ENCODE measurements around the gene GTPBP4. TPM values are rescaled to one million over a fixed set of nuclear protein-coding genes. Genes with fewer than 3 reads are reported as not detected.

The GTPBP4 gene
- total RNA-seq, 1 donor from 2014 or later = 66.5 TPM

GRCh38 chr10:1043532-1043995 lies 55.3 kb downstream of the GTPBP4 start:
- no peak overlapping the region for H3K4me3 ChIP-seq (ENCODE audit: low read depth, low read length)
- TF ChIP-seq CTCF (conservative IDR thresholded peaks at IDR 0.05; ENCODE audit: low read depth, low read length) = no peak
- no peak for DNase-seq (ENCODE audit: low read depth)

GRCh38 chr10:1044146-1044545 lies 55.9 kb downstream of the GTPBP4 start:
- no peak for DNase-seq (ENCODE audit: low read depth)
- H3K4me3 ChIP-seq (ENCODE audit: low read depth, low read length) = no peak overlapping the region
- no peak for TF ChIP-seq CTCF (conservative IDR thresholded peaks at IDR 0.05; ENCODE audit: low read depth, low read length)

- no peak for DNase-seq (ENCODE audit: low read depth)
- TF ChIP-seq CTCF (conservative IDR thresholded peaks at IDR 0.05; ENCODE audit: low read depth, low read length) = no peak
- no peak overlapping the region for H3K4me3 ChIP-seq (ENCODE audit: low read depth, low read length)
Measured at GRCh38 chr10:1044964-1045363, 56.7 kb downstream of the GTPBP4 start.

- no peak overlapping the region for H3K4me3 ChIP-seq (ENCODE audit: low read depth, low read length)
- no peak for DNase-seq (ENCODE audit: low read depth)
- no peak for TF ChIP-seq CTCF (conservative IDR thresholded peaks at IDR 0.05; ENCODE audit: low read depth, low read length)
Measured at GRCh38 chr10:1045415-1045814, 57.2 kb downstream of the GTPBP4 start.

GRCh38 chr10:1047937-1048336 lies 59.7 kb downstream of the GTPBP4 start:
- peak overlapping the region; percentile 66 for H3K4me3 ChIP-seq (ENCODE audit: low read depth, low read length)
- no peak for TF ChIP-seq CTCF (conservative IDR thresholded peaks at IDR 0.05; ENCODE audit: low read depth, low read length)
- DNase-seq (ENCODE audit: low read depth) = no peak

- H3K4me3 ChIP-seq (ENCODE audit: low read depth, low read length) = peak overlapping the region; percentile 66
- no peak for TF ChIP-seq CTCF (conservative IDR thresholded peaks at IDR 0.05; ENCODE audit: low read depth, low read length)
- no peak for DNase-seq (ENCODE audit: low read depth)
Measured at GRCh38 chr10:1048349-1048731, 60.1 kb downstream of the GTPBP4 start.

GRCh38 chr10:1048732-1049424 lies 60.6 kb downstream of the GTPBP4 start, which contains the start of gene IDI1:
Gene IDI1 (minus strand): TSS chr10:1049119. CDS start chr10:1049003, 116 bp downstream.
- peak within 1 kb of the TSS; percentile 66 for H3K4me3 ChIP-seq (ENCODE audit: low read depth, low read length)
- peak; percentile 76 for DNase-seq (ENCODE audit: low read depth)
- TF ChIP-seq CTCF (conservative IDR thresholded peaks at IDR 0.05; ENCODE audit: low read depth, low read length) = no peak
